ENCODE results near the gene CA9. TPM values are rescaled to one million over a fixed set of nuclear protein-coding genes. Genes with fewer than 3 reads are reported as not detected.

The CA9 gene
- total RNA-seq, 2 donors from 2014 or later: 0.73 to 1.1 TPM

DNA sequence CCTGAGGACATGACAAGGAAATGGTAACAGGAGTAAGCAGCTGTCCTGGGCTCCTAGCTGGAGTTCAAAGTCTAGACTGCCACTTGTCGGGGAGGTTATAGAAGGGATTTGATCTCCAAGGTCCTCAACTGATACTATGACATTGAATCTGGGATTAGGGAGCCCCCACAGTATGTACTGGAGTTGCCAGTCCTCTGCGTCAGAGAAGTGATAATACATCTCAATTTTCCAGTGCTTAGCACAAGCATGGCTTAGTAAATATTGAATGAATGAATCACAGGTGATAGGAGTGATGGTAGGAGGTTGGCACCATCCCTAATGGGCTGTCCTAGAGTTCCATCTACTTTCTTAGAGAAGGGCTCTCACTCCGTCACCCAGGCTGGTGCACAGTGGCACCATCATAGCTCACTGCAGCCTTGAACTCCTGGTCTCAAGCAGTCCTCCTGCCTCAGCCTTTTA is 22.2 kb downstream of the CA9 start:
- DNase-seq (ENCODE audit: low spot score in 2 of 2) (no peak), ATAC-seq (no peak)
- Mint-ChIP-seq H3K9me3 (no peaks in the 10 kb centered on the region), H3K27ac (no peak overlapping the region), H3K36me3 (peaks cover 0 to 5% of the 10 kb centered on the region in 2 donors)

DNA sequence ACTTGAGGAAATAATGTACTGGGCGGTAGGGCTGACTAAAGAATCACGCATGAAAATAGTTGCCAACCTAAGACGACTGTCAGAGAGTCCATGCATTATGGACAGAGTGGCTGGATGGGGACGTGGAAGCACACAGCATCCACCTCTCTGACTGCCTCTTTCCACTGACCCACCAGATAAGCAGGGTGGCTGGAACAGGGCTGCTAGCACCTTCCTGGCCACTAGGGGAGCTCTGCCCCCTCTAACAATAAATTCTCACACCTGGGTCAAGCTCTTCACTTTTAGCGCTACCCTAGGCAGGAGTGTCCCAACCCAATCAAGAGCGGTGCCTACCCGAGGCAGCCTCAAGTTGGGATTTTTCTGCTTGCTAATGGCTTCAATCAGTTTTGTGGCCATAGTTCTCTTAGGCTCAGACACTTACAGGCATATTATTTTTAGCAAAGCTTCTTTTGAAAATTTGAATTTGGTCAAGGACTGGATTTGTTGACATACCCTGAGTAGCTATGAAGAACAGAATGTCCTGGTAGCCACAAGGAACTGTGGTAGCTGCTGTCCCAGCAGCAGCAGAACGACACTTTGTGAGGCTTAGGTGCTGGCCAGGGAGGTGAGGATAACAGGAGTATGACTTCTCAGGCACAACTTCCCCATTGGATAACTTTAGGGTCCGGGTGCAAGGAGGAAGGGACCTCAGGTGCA is 22.9 kb downstream of the CA9 start:
- H3K27ac Mint-ChIP-seq: no peak overlapping the region
- H3K36me3 Mint-ChIP-seq: peaks cover 0 to 5% of the 10 kb centered on the region in 2 donors

DNA sequence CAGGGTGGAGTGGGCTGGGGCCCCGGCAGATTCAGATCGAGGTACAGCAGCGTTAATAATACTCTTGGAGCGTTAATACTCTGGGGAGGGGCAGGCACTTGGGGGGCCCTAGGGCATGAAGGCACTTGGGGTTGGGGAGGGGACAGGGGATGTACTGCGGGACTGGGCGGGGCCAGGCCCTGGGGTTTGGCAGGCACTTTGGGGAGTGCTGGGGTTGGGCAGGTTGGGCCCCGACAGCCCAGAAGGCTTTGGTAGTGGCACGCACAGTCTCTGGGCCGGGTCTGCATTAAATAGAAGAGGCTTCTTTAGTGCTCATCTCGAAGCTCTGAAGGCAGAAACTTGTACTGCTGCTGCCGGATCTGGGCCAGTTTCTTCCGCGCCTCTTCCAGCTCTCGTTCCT is 23.8 kb downstream of the CA9 start:
- H3K27ac Mint-ChIP-seq: no peak overlapping the region
- DNase-seq (ENCODE audit: low spot score in 2 of 2) (no peak), ATAC-seq (peak in 1 of 2 donors; percentile 24)
- no peaks in the 10 kb centered on the region for H3K9me3 Mint-ChIP-seq
- peaks cover 0 to 5% of the 10 kb centered on the region in 2 donors for H3K36me3 Mint-ChIP-seq

More for the DNA sequence above, 22.9 kb downstream of the CA9 start:
- DNase-seq (ENCODE audit: low spot score in 2 of 2) (peak in 1 of 2 donors; percentile 64), ATAC-seq (peak; percentile 77 to 88)
- no peaks in the 10 kb centered on the region for H3K9me3 Mint-ChIP-seq

DNA sequence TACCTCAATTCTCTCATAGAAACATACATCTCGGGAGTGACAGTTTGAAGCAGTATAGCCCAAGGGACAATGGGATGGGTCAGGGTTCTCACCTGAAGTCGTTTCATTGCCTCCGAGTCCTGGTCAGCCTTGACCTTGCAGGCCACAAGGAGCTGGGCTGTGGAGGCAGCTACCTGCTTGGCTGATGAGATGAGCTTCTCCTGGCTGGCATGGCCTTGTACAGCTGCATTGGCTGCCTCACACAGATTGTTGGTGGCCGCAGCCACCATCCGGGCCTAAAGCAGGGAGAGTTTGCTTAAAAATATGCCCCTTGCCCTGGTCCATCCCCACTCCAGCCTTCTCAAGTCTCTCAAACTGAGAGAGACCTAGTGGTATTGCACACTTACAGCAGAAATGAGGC is 24.5 kb downstream of the CA9 start:
- DNase-seq (ENCODE audit: low spot score in 2 of 2) (no peak), ATAC-seq (no peak)
- peaks cover 0 to 10% of the 10 kb centered on the region in 2 donors for H3K36me3 Mint-ChIP-seq
- H3K27ac Mint-ChIP-seq: no peak overlapping the region
- H3K9me3 Mint-ChIP-seq: no peaks in the 10 kb centered on the region

DNA sequence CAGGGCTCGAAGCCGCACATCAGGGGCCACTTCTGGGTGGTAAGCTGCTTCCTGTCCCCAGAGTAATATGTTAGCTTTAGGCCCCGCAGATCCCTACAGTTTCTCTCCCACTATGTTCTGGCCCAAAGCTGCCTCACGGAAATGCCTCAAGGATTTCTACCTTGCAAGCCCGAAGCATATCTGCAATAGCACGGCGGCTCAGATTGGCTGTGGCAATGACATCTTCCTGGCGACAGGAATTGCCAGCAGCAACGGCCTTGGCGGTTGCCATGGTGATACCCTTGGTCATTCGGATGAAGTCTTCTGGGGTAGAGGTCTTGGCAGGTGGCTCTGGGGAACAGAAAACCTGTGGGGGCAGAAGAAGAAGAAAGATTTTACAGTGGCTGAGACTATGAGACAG is 26.3 kb downstream of the CA9 start:
- H3K9me3 Mint-ChIP-seq: no peaks in the 10 kb centered on the region
- no peak for DNase-seq (ENCODE audit: low spot score in 2 of 2)
- no peak overlapping the region for H3K27ac Mint-ChIP-seq
- H3K36me3 Mint-ChIP-seq: peaks cover 8 to 11% of the 10 kb centered on the region in 2 donors
- no peak for ATAC-seq

GRCh38 chr9:35700942-35701341 is 27.2 kb downstream of the CA9 start:
- DNase-seq (ENCODE audit: low spot score in 2 of 2) (no peak), ATAC-seq (no peak)
- Mint-ChIP-seq H3K36me3 (peaks cover 8 to 11% of the 10 kb centered on the region in 2 donors), H3K27ac (no peak overlapping the region), H3K9me3 (no peaks in the 10 kb centered on the region)

- no peak for DNase-seq (ENCODE audit: low spot score in 2 of 2)
- Mint-ChIP-seq H3K9me3 (no peaks in the 10 kb centered on the region), H3K36me3 (peaks cover 15 to 23% of the 10 kb centered on the region in 2 donors), H3K27ac (no peak overlapping the region)
- ATAC-seq: no peak
Observed at GRCh38 chr9:35702696-35703095, 29.0 kb downstream of the CA9 start.

GRCh38 chr9:35703906-35704672 is 30.4 kb downstream of the CA9 start:
- ATAC-seq (no peak), DNase-seq (ENCODE audit: low spot score in 2 of 2) (no peak)
- peak overlapping the region in 1 of 2 donors; percentile 52 for H3K27ac Mint-ChIP-seq
- H3K9me3 Mint-ChIP-seq: no peaks in the 10 kb centered on the region
- H3K36me3 Mint-ChIP-seq: peaks cover 17 to 26% of the 10 kb centered on the region in 2 donors

DNA sequence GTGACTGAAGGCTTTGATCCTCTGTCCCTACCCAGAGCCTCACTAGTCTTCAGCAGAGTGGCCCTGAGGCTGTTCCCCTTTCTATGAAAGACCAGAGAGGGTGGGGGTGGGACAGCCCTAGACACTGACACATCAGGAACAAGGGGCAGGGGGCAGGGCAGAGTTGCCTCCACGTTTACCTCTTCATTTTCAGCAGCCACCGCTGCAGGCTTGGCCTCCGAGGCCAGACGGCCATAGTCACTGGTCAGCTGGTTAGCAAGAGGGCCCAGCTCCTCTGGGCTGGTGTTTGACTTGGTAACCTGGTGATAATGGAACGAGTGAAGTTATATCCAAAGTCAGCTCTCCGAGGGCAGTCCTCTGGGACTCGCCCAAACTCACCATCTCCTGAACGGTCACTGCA is 31.6 kb downstream of the CA9 start:
- Mint-ChIP-seq H3K9me3 (no peaks in the 10 kb centered on the region), H3K36me3 (peaks cover 19 to 28% of the 10 kb centered on the region in 2 donors), H3K27ac (no peak overlapping the region)
- no peak for ATAC-seq
- no peak for DNase-seq (ENCODE audit: low spot score in 2 of 2)

GRCh38 chr9:35705836-35706430 is 32.2 kb downstream of the CA9 start:
- H3K36me3 Mint-ChIP-seq: peaks cover 24 to 34% of the 10 kb centered on the region in 2 donors
- no peak for ATAC-seq

DNA sequence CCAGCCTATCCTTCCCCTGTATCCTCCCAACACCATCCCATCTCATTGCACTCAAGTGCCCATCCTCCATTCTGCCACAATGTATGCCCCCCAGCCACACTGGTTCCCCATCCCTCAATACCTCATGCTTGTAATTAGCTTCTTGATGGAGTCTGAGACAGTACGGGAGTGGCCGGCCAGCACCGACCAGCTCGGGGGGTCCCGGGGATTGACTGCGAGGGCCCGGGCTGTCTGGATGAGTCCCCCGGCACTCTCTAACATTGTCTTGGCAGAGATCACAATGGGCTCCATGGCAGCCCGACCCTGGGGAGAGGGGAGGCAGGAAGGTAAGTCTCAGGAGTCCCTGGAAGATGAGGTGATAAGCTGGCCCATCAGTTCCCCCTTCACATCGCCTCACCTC is 33.2 kb downstream of the CA9 start:
- DNase-seq (ENCODE audit: low spot score in 2 of 2): no peak
- H3K27ac Mint-ChIP-seq: peak overlapping the region; percentile 11 to 23

More at GRCh38 chr9:35705836-35706430, 32.2 kb downstream of the CA9 start:
- Mint-ChIP-seq H3K9me3 (no peaks in the 10 kb centered on the region), H3K27ac (no peak overlapping the region)
- no peak for DNase-seq (ENCODE audit: low spot score in 2 of 2)

GRCh38 chr9:35708146-35708545 is 34.4 kb downstream of the CA9 start:
- DNase-seq (ENCODE audit: low spot score in 2 of 2): no peak
- H3K27ac Mint-ChIP-seq: peak overlapping the region in 1 of 2 donors; percentile 65
- no peak for ATAC-seq
- H3K9me3 Mint-ChIP-seq: no peaks in the 10 kb centered on the region
- peaks cover 35 to 42% of the 10 kb centered on the region in 2 donors for H3K36me3 Mint-ChIP-seq

More for the DNA sequence above, 33.2 kb downstream of the CA9 start:
- H3K36me3 Mint-ChIP-seq: peaks cover 34 to 42% of the 10 kb centered on the region in 2 donors
- no peaks in the 10 kb centered on the region for H3K9me3 Mint-ChIP-seq
- no peak for ATAC-seq

- Mint-ChIP-seq H3K27ac (peak overlapping the region in 1 of 2 donors; percentile 58), H3K9me3 (no peaks in the 10 kb centered on the region), H3K36me3 (peaks cover 39 to 56% of the 10 kb centered on the region in 2 donors)
- ATAC-seq: no peak
- DNase-seq (ENCODE audit: low spot score in 2 of 2): no peak
Observed at GRCh38 chr9:35710818-35711500, 37.2 kb downstream of the CA9 start.

DNA sequence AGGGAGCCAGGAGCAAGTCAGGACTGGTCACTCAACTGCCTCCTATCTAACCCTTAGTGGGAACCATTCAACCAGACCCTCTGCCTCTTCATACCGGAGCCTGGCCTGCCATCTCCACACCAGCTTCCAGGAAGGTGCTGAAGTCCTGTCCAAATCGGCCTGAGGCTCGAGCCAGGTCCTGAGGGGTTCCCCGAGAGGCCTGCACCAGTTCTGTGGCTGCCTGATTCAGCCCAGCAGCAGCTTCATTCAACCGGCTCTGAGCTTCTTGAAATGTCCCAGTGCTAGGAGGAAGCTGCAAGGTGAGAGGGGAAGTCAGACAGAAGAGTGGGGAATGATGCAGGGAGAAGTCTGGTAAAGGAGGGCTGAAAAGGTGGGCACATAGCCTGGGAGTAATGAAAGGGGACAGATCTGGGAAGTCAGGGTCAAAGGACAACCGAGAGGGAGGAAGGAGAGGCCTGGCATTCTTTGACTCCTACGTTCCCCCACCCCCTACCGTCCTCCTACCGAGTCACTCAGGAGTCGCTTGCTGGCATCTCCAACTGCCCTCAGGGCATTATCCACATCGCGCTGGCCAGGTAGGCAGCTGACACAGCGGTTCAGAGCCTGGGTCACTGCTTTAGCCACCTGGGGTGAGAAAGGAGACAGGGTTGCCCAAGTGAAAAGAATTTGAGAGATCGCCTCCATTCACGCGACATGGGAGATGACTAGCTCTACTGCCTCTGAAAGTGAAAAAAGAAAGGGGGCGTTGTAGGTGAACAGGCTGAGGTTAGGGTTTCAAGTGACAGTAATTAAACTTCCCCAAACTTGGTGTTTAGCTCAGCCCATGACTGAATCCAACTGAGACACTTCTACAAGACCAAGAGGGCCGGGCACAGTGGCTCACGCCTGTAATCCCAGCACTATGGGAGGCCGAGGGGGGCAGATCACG is 38.0 kb downstream of the CA9 start:
- DNase-seq (ENCODE audit: low spot score in 2 of 2): no peak
- peak; percentile 37 to 48 for ATAC-seq
- peaks cover 39 to 60% of the 10 kb centered on the region in 2 donors for H3K36me3 Mint-ChIP-seq
- peak overlapping the region; percentile 58 to 89 for H3K27ac Mint-ChIP-seq
- no peaks in the 10 kb centered on the region for H3K9me3 Mint-ChIP-seq

GRCh38 chr9:35712762-35713400 is 39.2 kb downstream of the CA9 start:
- no peaks in the 10 kb centered on the region for H3K9me3 Mint-ChIP-seq
- no peak for DNase-seq (ENCODE audit: low spot score in 2 of 2)
- peaks cover 34 to 54% of the 10 kb centered on the region in 2 donors for H3K36me3 Mint-ChIP-seq
- ATAC-seq: no peak
- H3K27ac Mint-ChIP-seq: peak overlapping the region; percentile 66 to 83

Data from activated naive CD4-positive, alpha-beta T cell treated with anti-CD3 and anti-CD28 coated beads, Interleukin-2, amount 50 U/mL, for 72 hours (primary cell).